GM18519 (cell line): ENCODE data around the gene PMS1.
"Not testable (repeated sequence)": the region's sequence is repeated elsewhere in the genome, so short reads cannot be mapped to it uniquely, and the experiment has no call there.

Source experiments
- ATAC-seq: cut with Tn5 transposase; IDR thresholded peaks from one replicate; pipeline ENCODE4 v1.9.1; 2021; ENCODE audit warnings: mild to moderate bottlenecking, moderate library complexity; ENCODE audit not compliant: unreplicated experiment, low FRiP score

PMS1 gene

DNA sequence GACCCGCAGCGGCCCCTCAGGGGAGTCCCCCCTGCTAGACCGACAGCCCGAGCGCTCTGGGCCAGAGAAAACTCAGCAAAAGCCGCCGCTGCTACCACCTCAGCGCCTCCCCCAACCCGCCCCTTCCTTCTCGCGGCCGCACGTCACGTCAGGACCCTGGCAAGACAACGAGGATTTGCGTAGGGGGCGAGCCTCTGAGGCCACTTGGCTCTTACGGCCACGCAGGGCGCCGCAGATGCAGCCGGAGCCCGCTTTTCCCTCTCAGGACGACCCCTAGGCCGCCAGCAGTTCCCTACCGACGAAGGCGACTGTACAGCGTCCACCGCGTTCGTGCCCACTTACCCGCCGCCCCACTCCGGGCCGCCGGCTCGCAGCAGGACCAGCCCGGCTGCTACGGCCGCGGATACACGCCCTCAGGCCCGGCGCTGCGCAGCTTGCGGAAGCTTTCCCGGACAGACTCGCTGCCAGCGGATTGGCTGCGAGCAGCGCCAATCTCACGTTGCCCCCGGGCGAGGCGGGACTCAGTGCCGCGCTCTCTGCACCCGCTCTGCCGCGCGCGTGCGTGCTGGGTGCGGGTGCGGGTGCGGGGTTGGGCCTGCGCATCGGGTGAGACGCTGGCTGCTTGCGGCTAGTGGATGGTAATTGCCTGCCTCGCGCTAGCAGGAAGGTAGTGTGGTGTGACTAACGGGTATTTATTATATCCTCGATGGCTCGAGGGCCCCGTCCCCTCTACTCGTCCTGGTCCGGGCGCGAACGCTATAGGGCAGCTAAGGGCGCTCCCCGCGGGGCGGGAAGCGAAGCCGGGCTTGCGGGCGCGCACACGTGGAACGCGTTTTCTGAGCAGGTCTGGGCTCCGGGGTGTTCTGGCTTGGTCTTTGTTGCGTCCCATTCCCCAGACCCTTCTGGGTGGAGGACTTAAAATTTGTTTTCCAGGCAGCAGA is at the start of gene PMS1, which contains the start of gene ORMDL1:
PMS1 (plus strand) TSS at position 524 of the 941 bp plus-strand sequence. CDS start 7,360 bp downstream, outside the sequence.
ORMDL1 (minus strand) TSS at position 413 of the 941 bp plus-strand sequence. CDS start 1,744 bp downstream, outside the sequence.
- peak; percentile 93 for ATAC-seq

DNA sequence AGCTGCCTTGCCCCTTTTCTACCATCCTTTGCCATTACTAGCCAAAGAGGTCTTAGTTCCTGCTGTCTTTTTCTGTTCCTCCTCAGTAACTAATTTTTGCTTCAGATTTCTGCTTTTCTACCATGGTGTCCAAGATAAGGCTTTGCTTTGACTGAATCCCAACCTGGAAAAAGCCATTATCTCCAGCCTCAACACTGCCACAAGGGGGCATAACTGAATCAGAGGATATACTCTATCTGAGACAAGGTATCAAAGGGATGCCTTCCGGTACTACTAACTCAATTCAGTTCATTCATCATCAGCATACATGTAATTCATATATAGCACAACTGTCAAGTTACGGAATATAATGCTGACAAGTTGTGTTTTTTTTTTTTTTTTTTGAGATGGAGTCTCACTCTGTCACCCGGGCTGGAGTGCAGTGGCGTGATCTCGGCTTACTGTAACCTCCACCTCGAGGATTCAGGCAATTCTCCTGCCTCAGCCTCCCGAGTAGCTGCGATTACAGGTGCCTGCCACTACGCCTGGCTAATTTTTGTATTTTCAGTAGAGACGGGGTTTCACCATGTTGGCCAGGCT is 33.1 kb upstream of the PMS1 start:
- no peak for ATAC-seq

- ATAC-seq, result no peak
Measured at GRCh38 chr2:189756311-189756952, 27.8 kb upstream of the PMS1 start.

GRCh38 chr2:189760154-189760553 is 24.1 kb upstream of the PMS1 start:
- ATAC-seq, result not testable (repeated sequence)

DNA sequence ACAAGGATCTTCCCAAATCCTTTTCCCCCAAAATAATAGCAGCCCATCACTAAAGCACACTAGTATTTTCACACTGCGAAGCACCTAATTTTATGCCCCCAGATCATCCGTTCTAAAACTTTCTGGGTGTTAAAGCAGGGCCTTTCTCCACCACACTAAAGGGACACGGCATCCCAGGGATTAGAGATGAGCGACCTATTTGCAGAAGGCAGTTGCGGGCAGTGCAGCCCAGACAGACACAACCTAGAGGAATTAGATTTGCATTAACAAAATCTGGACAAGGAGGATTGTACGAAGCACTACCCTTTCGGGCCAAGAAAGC is 22.1 kb upstream of the PMS1 start:
- ATAC-seq, result no peak

DNA sequence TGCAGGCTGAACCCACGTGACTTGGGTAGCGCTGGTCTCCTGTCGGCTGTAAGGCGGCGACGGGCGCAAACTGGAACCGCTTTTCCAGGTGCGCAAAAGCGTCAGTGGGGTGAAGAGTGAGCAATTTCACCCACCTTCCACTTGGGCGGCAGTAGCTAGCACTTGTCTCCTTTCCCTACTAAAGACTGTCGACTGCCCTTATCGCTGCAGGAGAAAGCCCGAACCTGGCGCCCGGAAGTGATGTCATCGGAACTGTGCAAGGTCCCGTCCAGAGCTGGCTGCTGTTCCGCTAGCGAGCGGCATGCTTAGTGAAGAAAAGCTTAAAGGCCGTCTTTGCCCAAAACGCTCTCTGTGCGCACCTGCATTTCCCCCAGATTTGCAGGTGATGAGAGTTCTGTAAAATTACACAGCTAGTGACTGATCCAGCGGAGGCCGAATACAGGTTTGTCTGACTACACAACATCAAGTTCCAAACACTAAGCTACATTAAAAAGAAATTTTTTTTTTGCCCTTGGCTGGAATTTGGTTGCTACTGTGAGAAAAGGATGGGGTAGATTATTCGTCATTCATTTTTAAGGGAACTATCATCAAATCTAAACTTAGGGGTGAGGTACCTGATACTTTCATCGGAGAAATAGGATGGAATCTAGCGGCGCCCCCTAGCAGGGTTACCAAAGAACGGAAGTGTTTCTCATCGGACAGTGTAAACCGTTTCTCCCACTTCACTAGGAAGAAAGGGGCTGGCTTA is 21.5 kb upstream of the PMS1 start, which contains the start of gene OSGEPL1:
OSGEPL1 (minus strand) TSS at position 242 of the 748 bp plus-strand sequence. CDS start 1,152 bp downstream, outside the sequence.
- peak; percentile 87 for ATAC-seq

GRCh38 chr2:189763908-189764661 is 20.2 kb upstream of the PMS1 start:
- ATAC-seq, result no peak

DNA sequence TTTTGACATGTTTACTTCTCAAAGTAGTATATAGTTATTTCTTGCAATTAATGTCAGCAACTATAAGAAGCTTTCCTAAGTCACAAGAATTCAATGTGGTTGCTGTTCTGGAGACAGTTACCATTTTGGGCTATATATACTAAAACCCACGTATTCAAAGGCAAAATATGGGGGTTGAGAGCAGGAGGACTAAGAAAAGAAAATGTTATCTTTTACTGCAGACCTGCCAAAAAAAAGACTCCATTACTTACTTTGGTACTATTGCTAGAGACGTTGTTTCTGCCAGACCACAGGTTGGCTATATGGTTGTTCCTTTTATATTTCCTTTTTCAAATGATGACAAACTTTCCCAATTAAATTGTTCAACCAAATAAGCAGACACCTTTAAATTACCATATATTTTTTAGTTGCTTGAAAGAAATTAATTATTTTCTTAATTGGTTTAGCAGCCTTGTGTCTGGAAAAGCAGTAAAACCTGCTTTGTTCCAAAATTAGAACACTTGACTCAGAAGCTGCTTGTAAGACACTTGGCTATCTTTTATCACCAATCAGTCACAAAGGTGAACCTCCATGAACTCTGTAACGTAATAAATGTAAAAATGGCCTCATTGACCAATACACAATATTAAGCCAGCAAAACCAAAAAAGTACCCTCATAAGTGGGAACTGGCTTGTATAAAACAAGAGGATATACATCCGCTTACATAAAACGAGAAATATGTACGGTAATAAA is 13.5 kb upstream of the PMS1 start:
- no peak for ATAC-seq

GRCh38 chr2:189772212-189772611 is 12.0 kb upstream of the PMS1 start:
- ATAC-seq, result no peak

GRCh38 chr2:189782221-189782671 is 2.0 kb upstream of the PMS1 start:
- no peak for ATAC-seq

DNA sequence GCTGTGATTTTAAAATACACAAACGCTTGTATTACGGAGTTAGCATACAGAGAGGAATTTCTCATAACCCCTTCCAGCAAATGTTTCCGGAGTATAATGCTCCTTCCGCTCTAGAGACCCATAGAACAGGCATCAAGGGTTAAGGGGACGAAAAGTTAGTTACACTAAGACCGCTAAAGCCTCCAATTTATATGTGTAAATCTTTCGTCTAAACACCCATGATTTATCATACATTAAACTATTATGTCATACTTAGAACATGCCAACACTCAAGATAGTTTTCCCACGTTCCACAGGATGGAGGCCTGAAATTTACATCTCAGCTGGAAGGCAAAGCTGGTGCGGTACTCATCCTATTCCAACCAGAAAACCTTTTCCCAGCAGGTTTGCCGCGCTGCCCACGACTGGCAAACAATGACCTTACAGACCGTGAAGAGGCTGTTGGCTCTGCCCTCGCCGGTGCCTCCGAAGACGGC is 761 bp upstream of the PMS1 start:
- peak; percentile 4 for ATAC-seq

GRCh38 chr2:189791338-189792042 is 7.2 kb downstream of the PMS1 start:
- no peak for ATAC-seq

GRCh38 chr2:189794310-189794709 is 10.1 kb downstream of the PMS1 start:
- no peak for ATAC-seq

DNA sequence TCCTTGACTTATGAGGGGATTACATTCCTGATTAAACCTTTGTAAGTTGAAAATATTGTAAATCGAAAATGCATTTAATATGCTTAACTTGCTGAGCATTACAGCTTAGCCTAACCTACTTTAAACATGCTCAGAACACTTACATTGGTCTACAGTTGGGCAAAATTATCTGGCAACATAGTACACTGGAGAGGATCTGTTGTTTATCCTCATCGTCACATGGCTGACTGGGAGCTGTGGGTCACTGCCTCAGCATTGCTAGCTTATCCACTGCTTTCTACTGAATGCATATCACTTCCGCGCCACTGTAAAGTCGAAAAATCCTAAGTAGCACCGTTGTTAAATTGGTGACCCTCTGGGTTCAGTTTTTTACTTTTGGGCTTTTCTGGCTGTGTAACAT is 13.7 kb downstream of the PMS1 start:
- no peak for ATAC-seq

GRCh38 chr2:189798312-189799029 is 14.2 kb downstream of the PMS1 start:
- peak; percentile 54 for ATAC-seq

- no peak for ATAC-seq
Measured at GRCh38 chr2:189799030-189799331, 14.7 kb downstream of the PMS1 start.

DNA sequence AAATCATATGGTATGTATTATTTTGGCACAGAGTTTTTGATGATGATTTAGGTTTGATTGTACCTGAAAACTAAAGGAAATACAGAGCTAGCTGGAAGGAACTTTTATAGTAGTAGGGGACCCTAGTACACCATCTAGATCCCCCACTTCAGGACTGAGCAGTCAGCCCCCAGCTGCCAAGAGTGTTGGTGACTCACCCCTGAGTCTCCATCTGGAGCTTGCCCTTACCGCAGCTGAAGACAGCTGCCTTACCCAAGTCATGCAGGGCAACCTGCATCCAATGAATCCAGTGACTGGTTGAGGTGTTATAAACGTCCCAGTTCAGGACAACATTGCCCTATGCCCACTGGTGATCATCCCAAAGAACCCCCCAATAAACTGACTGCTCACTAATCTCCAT is 15.3 kb downstream of the PMS1 start:
- ATAC-seq, result no peak

DNA sequence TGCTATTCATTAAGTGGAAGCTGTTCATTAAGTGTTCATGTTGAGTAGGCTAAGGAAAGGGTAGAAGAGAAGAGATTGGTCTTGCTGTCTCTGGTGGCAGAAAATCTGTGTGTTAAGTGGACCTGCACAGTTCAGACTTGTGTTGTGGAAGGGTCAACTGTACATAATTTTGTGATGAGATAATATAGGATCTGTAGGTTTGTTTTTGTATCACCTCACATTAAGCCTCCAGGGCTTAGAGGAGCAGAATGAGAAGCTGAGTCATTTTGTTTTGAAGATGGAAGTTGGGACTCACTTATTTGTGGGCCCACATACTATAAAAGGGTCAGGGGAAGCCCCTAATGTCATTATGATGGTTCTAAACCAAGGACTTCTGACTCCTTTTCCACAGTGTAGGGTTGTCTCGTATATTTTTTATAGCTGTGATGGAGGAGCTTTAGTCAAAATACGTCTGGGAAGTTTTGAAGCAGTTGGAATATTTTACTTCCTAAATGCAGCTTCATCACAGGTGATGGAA is 18.2 kb downstream of the PMS1 start:
- ATAC-seq, result no peak
